WERI-Rb-1 (cell line): ENCODE data around the gene GPAT3.
"Not testable (repeated sequence)": the region's sequence is repeated elsewhere in the genome, so short reads cannot be mapped to it uniquely, and the experiment has no call there.

ENCODE experiments used
- DNase-seq: peaks from one replicate; pipeline ENCODE4 v3.0.0-alpha.2; 2020
- H3K27ac ChIP-seq: fragments of 250-450 bp; sonication (Bioruptor Pico); 2 replicates; pipeline ENCODE4 v1.5.1; 2020; ENCODE audit warnings: mild to moderate bottlenecking, moderate library complexity
- H3K27me3 ChIP-seq: fragments of 250-450 bp; sonication (Bioruptor Pico); 2 replicates; pipeline ENCODE4 v1.5.1; 2021; ENCODE audit warnings: mild to moderate bottlenecking, low read depth, moderate library complexity; ENCODE audit not compliant: insufficient read depth, severe bottlenecking
- H3K36me3 ChIP-seq: fragments of 250-450 bp; sonication (Bioruptor Pico); 2 replicates; pipeline ENCODE4 v1.5.1; 2020; ENCODE audit warnings: mild to moderate bottlenecking, moderate library complexity
- H3K4me3 ChIP-seq: 2 replicates; pipeline ENCODE4 v1.5.1; 2011; ENCODE audit warnings: low read depth, mild to moderate bottlenecking, control low read depth, low read length
- H3K9me3 ChIP-seq: fragments of 250-450 bp; sonication (Bioruptor Pico); 2 replicates; pipeline ENCODE4 v1.5.1; 2021; ENCODE audit warnings: mild to moderate bottlenecking, moderate library complexity; ENCODE audit not compliant: severe bottlenecking
- TF ChIP-seq, protein P1 (sequence below): IDR thresholded peaks from 2 replicates; pipeline ENCODE4 v1.5.1; 2011; ENCODE audit warnings: low read depth, mild to moderate bottlenecking, control low read depth, inconsistent platforms, low read length

The GPAT3 gene

GRCh38 chr4:83498187-83498586 lies 37.7 kb upstream of the GPAT3 start:
- no peaks in the 10 kb centered on the region for H3K27me3 ChIP-seq
- no peaks in the 10 kb centered on the region for H3K9me3 ChIP-seq
- H3K4me3 ChIP-seq = no peak overlapping the region
- TF ChIP-seq, protein P1, sequence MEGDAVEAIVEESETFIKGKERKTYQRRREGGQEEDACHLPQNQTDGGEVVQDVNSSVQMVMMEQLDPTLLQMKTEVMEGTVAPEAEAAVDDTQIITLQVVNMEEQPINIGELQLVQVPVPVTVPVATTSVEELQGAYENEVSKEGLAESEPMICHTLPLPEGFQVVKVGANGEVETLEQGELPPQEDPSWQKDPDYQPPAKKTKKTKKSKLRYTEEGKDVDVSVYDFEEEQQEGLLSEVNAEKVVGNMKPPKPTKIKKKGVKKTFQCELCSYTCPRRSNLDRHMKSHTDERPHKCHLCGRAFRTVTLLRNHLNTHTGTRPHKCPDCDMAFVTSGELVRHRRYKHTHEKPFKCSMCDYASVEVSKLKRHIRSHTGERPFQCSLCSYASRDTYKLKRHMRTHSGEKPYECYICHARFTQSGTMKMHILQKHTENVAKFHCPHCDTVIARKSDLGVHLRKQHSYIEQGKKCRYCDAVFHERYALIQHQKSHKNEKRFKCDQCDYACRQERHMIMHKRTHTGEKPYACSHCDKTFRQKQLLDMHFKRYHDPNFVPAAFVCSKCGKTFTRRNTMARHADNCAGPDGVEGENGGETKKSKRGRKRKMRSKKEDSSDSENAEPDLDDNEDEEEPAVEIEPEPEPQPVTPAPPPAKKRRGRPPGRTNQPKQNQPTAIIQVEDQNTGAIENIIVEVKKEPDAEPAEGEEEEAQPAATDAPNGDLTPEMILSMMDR = no peak
- no peak for DNase-seq
- H3K27ac ChIP-seq = no peak overlapping the region
- H3K36me3 ChIP-seq = no peaks in the 10 kb centered on the region

DNA sequence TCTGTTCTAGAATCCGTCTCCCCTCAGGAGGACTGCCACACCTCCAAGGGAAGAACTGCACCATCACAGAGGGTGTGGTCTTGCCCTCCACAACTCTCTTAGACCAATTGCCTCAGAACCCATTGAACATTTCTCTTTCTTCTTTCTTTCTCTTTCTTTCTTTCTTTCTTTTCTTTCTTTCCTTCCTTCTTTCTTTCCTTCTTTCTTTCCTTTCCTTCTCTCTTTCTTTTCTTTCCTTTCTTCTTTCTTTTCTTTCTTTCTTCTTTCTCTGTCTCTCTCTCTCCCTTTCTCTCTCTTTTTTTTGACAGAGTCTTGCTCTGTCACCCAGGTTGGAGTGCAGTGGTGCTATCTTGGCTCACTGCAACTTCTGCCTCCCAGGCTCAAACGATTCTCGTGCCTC lies 34.2 kb upstream of the GPAT3 start:
- not testable (repeated sequence) for H3K9me3 ChIP-seq, H3K27me3 ChIP-seq, H3K27ac ChIP-seq, H3K4me3 ChIP-seq, DNase-seq, H3K36me3 ChIP-seq

- Histone ChIP-seq H3K27me3 (no peaks in the 10 kb centered on the region), H3K27ac (no peak overlapping the region), H3K4me3 (no peak overlapping the region), H3K36me3 (no peaks in the 10 kb centered on the region), H3K9me3 (no peaks in the 10 kb centered on the region)
- DNase-seq = no peak
- TF ChIP-seq, protein P1 = no peak
Measured at GRCh38 chr4:83503974-83504373, 31.9 kb upstream of the GPAT3 start.

- Histone ChIP-seq H3K27me3 (no peaks in the 10 kb centered on the region), H3K27ac (no peak overlapping the region), H3K36me3 (no peaks in the 10 kb centered on the region), H3K9me3 (no peaks in the 10 kb centered on the region), H3K4me3 (no peak overlapping the region)
- DNase-seq = no peak
- TF ChIP-seq, protein P1 = no peak
Measured at GRCh38 chr4:83504503-83504902, 31.4 kb upstream of the GPAT3 start.

GRCh38 chr4:83504996-83505395 lies 30.9 kb upstream of the GPAT3 start:
- no peak for DNase-seq
- TF ChIP-seq, protein P1 = no peak
- Histone ChIP-seq H3K27ac (no peak overlapping the region), H3K27me3 (no peaks in the 10 kb centered on the region), H3K36me3 (no peaks in the 10 kb centered on the region), H3K4me3 (no peak overlapping the region), H3K9me3 (no peaks in the 10 kb centered on the region)

- not testable (repeated sequence) for H3K9me3 ChIP-seq, H3K36me3 ChIP-seq, H3K27me3 ChIP-seq, H3K4me3 ChIP-seq, H3K27ac ChIP-seq
- peak; percentile 63 for DNase-seq
- TF ChIP-seq, protein P1 = peak; percentile 58
Measured at GRCh38 chr4:83509156-83509585, 26.7 kb upstream of the GPAT3 start.
